GM12878 (cell line): ENCODE measurements around the gene DGKQ.

Source experiments
- CTCF ChIP-seq, 3 experiments: IDR thresholded peaks in 2 of 3; conservative IDR thresholded peaks in 1 of 3; 2 replicates each; pipeline ENCODE4 v1.5.1; 2011; ENCODE audit warnings: low read depth in 3 of 3, low read length in 3 of 3, mild to moderate bottlenecking in 3 of 3, control low read depth in 2 of 3, moderate library complexity in 2 of 3, inconsistent platforms in 1 of 3, mixed read lengths in 1 of 3; ENCODE audit not compliant: control insufficient read depth in 2 of 3, insufficient read depth in 1 of 3; ENCODE audit errors: extremely low read depth in 1 of 3
- KLF5 ChIP-seq: fragments of 450-650 bp; IDR thresholded peaks from 2 replicates; pipeline ENCODE4 v1.6.1; 2014; ENCODE audit warnings: mild to moderate bottlenecking; ENCODE audit not compliant: partially characterized antibody
- MYC ChIP-seq: IDR thresholded peaks from 2 replicates; pipeline ENCODE4 v1.6.1; 2011; ENCODE audit warnings: mild to moderate bottlenecking, low read length, moderate library complexity, inconsistent platforms; ENCODE audit not compliant: insufficient read depth, insufficient replicate concordance, insufficient read length, severe bottlenecking
- POLR2A ChIP-seq: IDR thresholded peaks from 2 replicates; pipeline ENCODE4 v1.6.1; 2011; ENCODE audit warnings: low read depth, mild to moderate bottlenecking, low read length
- POLR2AphosphoS5 ChIP-seq: IDR thresholded peaks from 2 replicates; pipeline ENCODE4 v1.6.1; 2011; ENCODE audit warnings: mild to moderate bottlenecking, low read length, inconsistent platforms

- TF ChIP-seq POLR2AphosphoS5 (no peak), KLF5 (no peak), MYC (no peak), CTCF (IDR thresholded peaks at IDR 0.05 in 2 of 3, conservative IDR thresholded peaks at IDR 0.05 in 1 of 3; ENCODE audit: control insufficient read depth in 2 of 3, extremely low read depth in 1 of 3, insufficient read depth in 1 of 3, low read depth in 3 of 3, low read length in 3 of 3) (no peak), POLR2A (no peak)
Observed at GRCh38 chr4:1019729-1020470, 46.5 kb upstream of the DGKQ start.
